Activated CD8-positive, alpha-beta memory T cell treated with anti-CD3 and anti-CD28 coated beads, Interleukin-2, amount 10 ng/mL, durations not matched to agents 7 days and 5 days (primary cell): ENCODE data around the gene TULP3. TPM values are rescaled to one million over a fixed set of nuclear protein-coding genes. Genes with fewer than 3 reads are reported as not detected.
A peak's percentile ranks its signal among the peaks of the same experiment; 100 is the strongest.

ENCODE experiments used
- ATAC-seq: fragments of 150-1000 bp; cut with Tn5 transposase; one replicate; pipeline ENCODE4 v1.10.0; 2021; ENCODE audit warnings: moderate library complexity
- CTCF ChIA-PET: fragments of 350-600 bp; sonication (Branson Sonifier 250); formaldehyde crosslinking; loops from one replicate; lab custom pipeline; 2021; ENCODE audit warnings: antibody characterized with exemption; lab: Charles Lee
- DNase-seq: peaks from one replicate; pipeline ENCODE4 v3.0.0-alpha.2; 2020
- H3K27ac Mint-ChIP-seq: one replicate; pipeline ENCODE4 v1.8.0; 2021; ENCODE audit warnings: mild to moderate bottlenecking, mixed read lengths
- H3K27me3 Mint-ChIP-seq: one replicate; pipeline ENCODE4 v1.8.0; 2021; ENCODE audit warnings: mixed read lengths
- H3K36me3 Mint-ChIP-seq: one replicate; pipeline ENCODE4 v1.8.0; 2021; ENCODE audit warnings: mild to moderate bottlenecking, mixed read lengths
- H3K4me1 Mint-ChIP-seq: one replicate; pipeline ENCODE4 v1.8.0; 2021; ENCODE audit warnings: mixed read lengths
- H3K4me3 Mint-ChIP-seq: one replicate; pipeline ENCODE4 v1.8.0; 2021; ENCODE audit warnings: mild to moderate bottlenecking, moderate library complexity, mixed read lengths
- H3K9me3 Mint-ChIP-seq: one replicate; pipeline ENCODE4 v1.8.0; 2022; ENCODE audit warnings: low read depth, mixed read lengths
- total RNA-seq, 2 experiments: library from RNA; stranded (reverse); gene quantifications; one replicate each; pipeline ENCODE4 v1.2.3, GENCODE V29; 2021

Gene TULP3
- total RNA-seq, 2 experiments from 2014 or later: 7.5 to 7.8 TPM

DNA sequence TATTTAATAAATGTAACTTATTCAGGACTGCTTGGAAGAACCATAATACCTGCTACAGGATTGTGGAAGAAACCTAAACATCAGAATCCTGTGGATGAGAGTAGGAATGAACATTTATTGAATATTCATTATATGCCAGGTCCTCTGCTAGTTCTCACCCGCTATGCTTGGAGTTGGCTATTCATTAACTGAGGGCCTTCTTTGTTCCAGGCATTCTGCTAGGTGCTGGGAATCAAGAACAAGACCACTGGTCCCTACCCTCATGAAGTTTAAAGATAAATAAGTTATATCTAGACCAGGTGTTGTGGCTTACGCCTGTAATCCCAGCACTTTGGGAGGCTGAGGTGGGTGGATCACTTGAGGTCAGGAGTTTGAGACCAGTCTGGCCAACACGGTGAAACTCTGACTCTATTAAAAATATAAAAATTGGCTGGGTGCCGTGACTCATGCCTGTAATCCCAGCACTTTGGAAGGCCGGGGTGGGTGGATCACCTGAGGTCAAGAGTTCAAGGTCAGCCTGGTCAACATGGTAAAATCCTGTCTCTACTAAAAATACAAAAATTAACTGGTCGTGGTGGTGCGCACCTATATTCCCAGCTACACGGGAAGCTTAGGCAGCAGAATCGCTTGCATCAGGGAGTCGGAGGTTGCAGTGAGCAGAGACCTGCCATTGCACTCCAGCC lies 3.8 kb upstream of the TULP3 start:
- no peak overlapping the region for H3K4me3 Mint-ChIP-seq
- no peak for ATAC-seq
- no peak for DNase-seq
- no peaks in the 10 kb centered on the region for H3K9me3 Mint-ChIP-seq
- CTCF ChIA-PET: interaction anchor here (0.6 to 1.4 kb wide), 4 partner anchors 9 to 204 kb away, joined by 3 to 4 read pairs (median 3); no protein-coding TSS in a partner anchor
- H3K4me1 Mint-ChIP-seq: peaks cover 41% of the 10 kb centered on the region
- peaks cover 28% of the 10 kb centered on the region for H3K36me3 Mint-ChIP-seq
- H3K27me3 Mint-ChIP-seq: no peaks in the 10 kb centered on the region
- H3K27ac Mint-ChIP-seq: no peak overlapping the region

DNA sequence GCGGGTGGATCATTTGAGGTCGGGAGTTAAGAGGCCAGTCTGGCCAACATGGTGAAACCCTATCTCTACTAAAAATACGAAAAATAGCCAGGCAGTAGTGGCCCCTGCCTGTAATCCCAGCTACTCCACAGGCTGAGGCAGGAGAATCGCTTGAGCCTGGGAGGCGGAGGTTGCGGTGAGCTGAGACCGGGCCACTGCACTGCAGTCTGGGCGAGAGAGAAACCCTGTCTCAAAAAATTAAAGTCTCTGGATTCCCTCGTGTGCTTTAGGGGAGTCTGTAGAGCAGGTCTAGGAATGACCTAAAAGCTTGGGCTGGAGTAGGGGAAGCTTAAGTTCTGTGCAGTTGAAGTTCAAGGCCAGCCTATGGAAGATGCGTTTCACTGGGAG lies 697 bp upstream of the TULP3 start:
- peak overlapping the region; percentile 91 for H3K27ac Mint-ChIP-seq
- no peaks in the 10 kb centered on the region for H3K27me3 Mint-ChIP-seq
- peaks cover 21% of the 10 kb centered on the region for H3K36me3 Mint-ChIP-seq
- CTCF ChIA-PET: interaction anchor here (1.3 to 3.6 kb wide), 3 partner anchors 10 to 76 kb away, joined by 3 to 15 read pairs (median 6); partner anchors contain the start of genes FOXM1 and RHNO1
- H3K9me3 Mint-ChIP-seq: no peaks in the 10 kb centered on the region
- H3K4me3 Mint-ChIP-seq: peak overlapping the region; percentile 93
- DNase-seq: no peak
- no peak for ATAC-seq
- H3K4me1 Mint-ChIP-seq: peaks cover 38% of the 10 kb centered on the region

DNA sequence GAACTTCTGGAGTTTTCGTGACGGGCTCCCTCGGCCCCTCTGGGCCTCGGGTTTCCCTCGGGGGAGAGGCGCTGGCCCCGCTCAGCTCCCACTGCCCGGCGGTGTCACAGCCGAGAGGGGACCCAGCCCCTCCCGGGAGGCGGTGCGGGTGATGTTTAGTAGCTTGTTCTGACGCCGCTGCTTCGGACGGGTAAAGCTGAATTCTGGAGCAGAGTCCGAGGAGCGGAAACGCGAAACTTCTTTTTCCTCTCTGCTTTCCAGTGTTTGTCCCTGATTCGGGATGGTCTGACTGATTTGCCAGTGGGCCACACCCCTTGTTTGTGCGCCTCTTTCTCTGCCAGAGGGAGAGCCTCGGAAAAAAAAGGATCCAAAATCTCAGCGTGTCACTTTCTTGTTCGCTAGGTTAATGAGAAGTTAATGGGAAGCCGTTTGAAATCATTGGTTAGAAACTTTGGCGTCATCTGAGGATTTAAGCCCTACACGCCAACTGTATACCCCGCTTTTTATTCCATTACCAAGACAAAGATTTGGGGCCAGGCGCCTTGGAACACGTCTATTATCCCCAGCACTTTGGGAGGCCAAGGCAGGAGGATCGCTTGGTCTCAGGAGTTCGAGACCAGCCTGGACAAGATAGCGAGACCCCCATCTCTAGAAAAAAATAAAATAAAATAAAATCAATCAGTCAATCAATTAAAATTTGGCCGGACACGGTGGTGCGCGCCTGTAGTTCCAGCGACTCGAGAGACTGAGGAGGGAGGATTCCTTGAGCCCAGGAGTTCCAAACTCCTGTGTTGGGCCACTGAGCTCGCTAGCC lies 756 bp downstream of the TULP3 start:
- Mint-ChIP-seq H3K9me3 (no peaks in the 10 kb centered on the region), H3K27ac (peak overlapping the region; percentile 91), H3K27me3 (no peaks in the 10 kb centered on the region), H3K36me3 (peaks cover 14% of the 10 kb centered on the region), H3K4me1 (peaks cover 37% of the 10 kb centered on the region), H3K4me3 (peak overlapping the region; percentile 93)
- DNase-seq (peak; percentile 52), ATAC-seq (peak; percentile 7)
- CTCF ChIA-PET: interaction anchor here (0.8 to 3.6 kb wide), 7 partner anchors 10 to 78 kb away, joined by 3 to 15 read pairs (median 4); partner anchors contain the start of genes FOXM1 and RHNO1

DNA sequence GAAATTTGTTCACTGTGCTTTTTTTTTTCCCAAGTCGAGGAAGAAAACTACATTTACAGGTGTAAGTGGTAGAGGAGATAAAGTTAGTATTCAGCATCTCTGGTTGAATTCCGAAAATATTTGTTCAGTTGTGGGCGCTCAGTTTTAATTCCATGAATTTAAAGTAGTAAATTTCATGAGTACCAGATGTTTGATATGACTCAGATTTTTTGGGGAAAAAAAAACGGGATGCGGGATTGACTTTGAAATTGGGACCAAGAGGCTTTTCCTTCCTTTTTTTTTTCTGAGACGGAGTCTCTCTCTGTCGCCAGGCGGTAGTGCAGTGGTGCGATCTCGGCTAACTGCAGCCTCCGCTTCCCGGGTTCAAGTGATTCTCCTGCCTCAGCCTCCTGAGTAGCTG lies 1.6 kb downstream of the TULP3 start:
- H3K9me3 Mint-ChIP-seq: no peaks in the 10 kb centered on the region
- no peak for DNase-seq
- no peak for ATAC-seq
- CTCF ChIA-PET: interaction anchor here (1.0 to 3.6 kb wide), 4 partner anchors 9 to 108 kb away, joined by 4 to 15 read pairs (median 4); partner anchors contain the start of genes FOXM1 and RHNO1
- no peak overlapping the region for H3K27ac Mint-ChIP-seq
- peaks cover 14% of the 10 kb centered on the region for H3K36me3 Mint-ChIP-seq
- H3K4me3 Mint-ChIP-seq: peak overlapping the region; percentile 93
- H3K27me3 Mint-ChIP-seq: no peaks in the 10 kb centered on the region
- H3K4me1 Mint-ChIP-seq: peaks cover 37% of the 10 kb centered on the region

DNA sequence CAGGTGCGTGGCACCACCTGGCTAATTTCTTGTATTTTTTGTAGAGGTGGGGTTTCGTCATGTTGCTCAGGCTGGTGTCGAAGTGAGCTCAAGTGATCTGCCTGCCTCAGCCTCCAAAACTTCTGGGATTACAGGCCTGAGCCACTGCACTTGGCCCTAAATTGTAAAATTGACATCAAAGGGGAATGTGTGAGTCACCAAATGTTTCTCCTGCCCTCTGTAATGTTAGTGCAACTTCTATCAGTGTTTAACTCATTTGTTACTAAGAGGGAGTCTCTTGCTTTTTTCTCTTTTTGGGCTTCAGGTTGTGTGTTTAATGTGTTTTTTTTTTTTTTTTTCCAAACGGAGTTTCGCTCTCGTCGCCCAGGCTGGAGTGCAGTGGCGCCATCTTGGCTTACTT lies 2.3 kb downstream of the TULP3 start:
- no peak overlapping the region for H3K4me3 Mint-ChIP-seq
- peaks cover 7% of the 10 kb centered on the region for H3K36me3 Mint-ChIP-seq
- ATAC-seq (no peak), DNase-seq (no peak)
- H3K4me1 Mint-ChIP-seq: peaks cover 31% of the 10 kb centered on the region
- CTCF ChIA-PET: interaction anchor here (1.0 to 3.6 kb wide), 3 partner anchors 15 to 109 kb away, joined by 4 to 15 read pairs (median 4); partner anchors contain the start of genes FOXM1 and RHNO1
- H3K27ac Mint-ChIP-seq: no peak overlapping the region
- H3K27me3 Mint-ChIP-seq: no peaks in the 10 kb centered on the region
- H3K9me3 Mint-ChIP-seq: no peaks in the 10 kb centered on the region

DNA sequence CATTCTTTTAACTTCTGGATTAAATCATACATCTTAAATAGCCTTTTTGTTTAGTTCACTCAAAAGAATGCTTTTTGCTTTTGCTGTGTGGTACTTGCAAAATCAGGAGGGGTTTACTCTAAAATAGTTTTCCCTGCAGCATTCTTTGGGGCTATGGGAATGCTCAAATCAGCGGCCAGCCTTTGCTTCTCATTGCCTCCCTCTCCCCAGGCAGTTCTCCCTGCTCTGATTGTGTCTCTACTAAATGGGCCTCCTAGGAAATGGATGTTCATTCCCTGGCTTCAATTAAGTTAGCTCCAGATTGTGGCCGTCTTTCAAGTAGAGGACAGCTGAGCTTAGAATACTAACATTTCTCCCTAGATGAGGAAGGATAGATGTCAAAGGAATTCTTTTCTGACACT lies 4.4 kb downstream of the TULP3 start:
- Mint-ChIP-seq H3K27ac (no peak overlapping the region), H3K9me3 (no peaks in the 10 kb centered on the region), H3K4me3 (no peak overlapping the region), H3K4me1 (peaks cover 19% of the 10 kb centered on the region), H3K27me3 (no peaks in the 10 kb centered on the region), H3K36me3 (no peaks in the 10 kb centered on the region)
- CTCF ChIA-PET: interaction anchor here (0.7 to 1.0 kb wide), 2 partner anchors 10 to 28 kb away, joined by 3 to 4 read pairs; no protein-coding TSS in a partner anchor
- DNase-seq: no peak
- ATAC-seq: no peak

DNA sequence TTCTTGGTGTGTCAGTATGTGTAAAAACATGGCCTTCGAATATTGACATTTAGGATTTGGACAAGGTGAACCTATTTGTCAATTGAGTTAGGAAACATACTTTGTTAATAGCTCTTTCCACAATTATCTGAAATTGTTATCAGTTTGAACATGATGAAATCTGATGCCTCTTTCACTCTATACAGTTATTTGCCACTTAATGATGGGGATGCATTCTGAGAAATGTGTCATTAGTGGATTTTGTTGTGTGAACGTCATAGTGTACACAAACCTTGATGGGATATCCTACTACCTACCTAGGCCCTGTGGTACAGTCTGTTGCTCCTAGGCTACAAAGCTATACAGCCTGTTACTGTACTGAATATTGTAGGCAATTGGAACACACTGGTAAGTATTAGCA lies 4.8 kb downstream of the TULP3 start:
- Mint-ChIP-seq H3K27me3 (no peaks in the 10 kb centered on the region), H3K27ac (no peak overlapping the region), H3K4me3 (no peak overlapping the region), H3K4me1 (peaks cover 15% of the 10 kb centered on the region), H3K36me3 (no peaks in the 10 kb centered on the region), H3K9me3 (no peaks in the 10 kb centered on the region)
- DNase-seq: no peak
- CTCF ChIA-PET: interaction anchor here (0.7 kb wide), 1 partner anchor 28 kb away, joined by 3 read pairs; no protein-coding TSS in a partner anchor
- ATAC-seq: no peak

DNA sequence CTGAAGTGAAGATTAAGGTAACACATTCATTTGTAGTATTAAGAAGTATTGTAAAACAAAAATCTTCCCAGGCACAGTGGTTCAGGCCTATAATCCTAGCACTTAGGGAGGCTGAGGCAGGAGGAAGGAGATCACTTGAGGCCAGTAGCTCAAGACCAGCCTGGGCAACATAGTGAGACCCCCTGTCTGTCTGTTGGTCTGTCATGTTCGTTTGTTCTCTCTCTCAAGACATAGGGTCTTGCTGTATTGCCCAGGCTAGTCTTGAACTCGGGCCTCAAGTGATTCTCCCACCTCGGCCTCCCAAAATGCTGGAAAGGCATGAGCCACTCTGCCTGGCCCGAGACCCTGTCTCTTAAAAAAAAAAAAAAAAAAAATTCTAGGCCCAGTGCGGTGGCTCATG lies 6.7 kb downstream of the TULP3 start:
- no peak overlapping the region for H3K27ac Mint-ChIP-seq
- ATAC-seq (no peak), DNase-seq (no peak)
- no peaks in the 10 kb centered on the region for H3K36me3 Mint-ChIP-seq
- H3K4me1 Mint-ChIP-seq: peaks cover 7% of the 10 kb centered on the region
- H3K27me3 Mint-ChIP-seq: no peaks in the 10 kb centered on the region
- no peaks in the 10 kb centered on the region for H3K9me3 Mint-ChIP-seq
- CTCF ChIA-PET: no interaction called here
- no peak overlapping the region for H3K4me3 Mint-ChIP-seq

DNA sequence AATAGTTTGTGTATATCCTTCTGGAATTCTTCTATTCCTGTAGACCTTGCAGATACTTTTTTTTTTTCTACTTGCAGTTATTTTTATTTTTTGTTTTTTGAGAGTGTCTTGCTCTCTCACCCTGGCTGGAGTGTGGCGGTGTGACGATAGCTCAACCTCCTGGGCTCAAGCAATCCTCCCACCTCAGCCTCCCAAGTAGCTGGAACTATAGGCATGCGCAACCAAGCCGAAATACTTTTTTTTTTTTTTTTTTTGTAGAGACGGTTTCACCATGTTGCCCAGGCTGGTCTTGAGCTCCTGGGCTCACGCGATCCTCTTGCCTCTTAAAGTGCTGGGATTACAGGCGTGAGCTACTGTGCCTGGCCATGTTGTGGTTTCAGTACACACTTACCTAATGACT lies 10.0 kb downstream of the TULP3 start:
- ATAC-seq: no peak
- Mint-ChIP-seq H3K36me3 (no peaks in the 10 kb centered on the region), H3K27ac (no peak overlapping the region), H3K9me3 (no peaks in the 10 kb centered on the region), H3K4me1 (peaks cover under 1% of the 10 kb centered on the region), H3K27me3 (no peaks in the 10 kb centered on the region), H3K4me3 (no peak overlapping the region)
- CTCF ChIA-PET: interaction anchor here (1.2 to 1.7 kb wide), 2 partner anchors 11 to 44 kb away, joined by 5 read pairs; no protein-coding TSS in a partner anchor
- no peak for DNase-seq

DNA sequence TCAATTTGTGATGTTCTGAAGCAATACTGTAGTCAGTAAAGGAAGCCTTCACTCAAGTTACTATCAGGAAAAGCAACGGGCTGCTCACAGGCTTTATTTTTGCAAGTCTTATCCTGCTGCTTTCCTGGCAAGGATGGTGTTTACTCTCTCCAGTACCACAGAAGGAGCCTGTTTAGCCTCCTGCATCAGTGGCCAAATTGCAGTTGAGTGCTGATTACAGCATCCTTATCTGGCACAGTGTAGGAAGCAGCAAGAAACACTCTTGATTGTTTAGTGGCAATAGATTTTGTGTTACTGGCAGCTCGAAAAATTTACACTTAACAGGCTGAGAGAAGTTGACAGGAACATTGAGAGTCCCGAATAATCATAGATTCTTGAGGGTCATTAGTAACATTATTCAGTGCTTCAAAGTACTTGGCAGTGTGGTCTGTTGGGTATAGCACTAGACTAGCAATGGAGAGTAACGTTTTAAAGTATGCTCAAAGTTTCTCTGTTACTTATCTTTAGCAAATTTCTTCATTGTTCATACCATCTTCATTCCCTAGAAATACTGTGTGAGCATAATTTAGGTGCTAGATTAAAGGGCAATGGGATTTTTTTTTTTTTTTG lies 11.7 kb downstream of the TULP3 start:
- CTCF ChIA-PET: interaction anchor here (1.5 to 1.7 kb wide), 2 partner anchors 10 to 42 kb away, joined by 4 to 5 read pairs; no protein-coding TSS in a partner anchor
- H3K27me3 Mint-ChIP-seq: no peaks in the 10 kb centered on the region
- H3K27ac Mint-ChIP-seq: no peak overlapping the region
- DNase-seq (no peak), ATAC-seq (no peak)
- H3K4me3 Mint-ChIP-seq: no peak overlapping the region
- no peaks in the 10 kb centered on the region for H3K36me3 Mint-ChIP-seq
- no peaks in the 10 kb centered on the region for H3K9me3 Mint-ChIP-seq
- H3K4me1 Mint-ChIP-seq: no peaks in the 10 kb centered on the region

DNA sequence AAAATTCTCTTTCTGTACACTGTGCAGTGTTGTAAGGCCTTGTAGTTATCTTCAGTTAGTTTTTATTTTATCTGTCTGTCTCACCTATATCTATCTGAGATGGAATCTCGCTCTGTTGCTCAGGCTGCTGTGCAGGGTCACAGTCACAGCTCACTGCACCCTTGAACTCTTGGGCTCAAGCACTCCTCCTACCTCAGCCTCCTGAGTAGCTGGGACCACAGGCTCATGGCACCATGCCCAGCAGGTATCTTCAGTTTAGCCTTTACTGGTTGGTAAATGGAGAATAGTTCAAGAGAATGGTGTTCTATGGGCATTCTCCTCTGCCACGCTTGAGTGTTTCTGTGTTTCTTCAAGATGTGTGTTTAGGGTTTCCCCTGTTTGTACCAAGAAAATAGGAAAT lies 13.6 kb downstream of the TULP3 start:
- Mint-ChIP-seq H3K4me1 (no peaks in the 10 kb centered on the region), H3K4me3 (no peak overlapping the region), H3K36me3 (no peaks in the 10 kb centered on the region), H3K27ac (no peak overlapping the region), H3K27me3 (no peaks in the 10 kb centered on the region), H3K9me3 (no peaks in the 10 kb centered on the region)
- no peak for ATAC-seq
- no peak for DNase-seq
- CTCF ChIA-PET: no interaction called here

DNA sequence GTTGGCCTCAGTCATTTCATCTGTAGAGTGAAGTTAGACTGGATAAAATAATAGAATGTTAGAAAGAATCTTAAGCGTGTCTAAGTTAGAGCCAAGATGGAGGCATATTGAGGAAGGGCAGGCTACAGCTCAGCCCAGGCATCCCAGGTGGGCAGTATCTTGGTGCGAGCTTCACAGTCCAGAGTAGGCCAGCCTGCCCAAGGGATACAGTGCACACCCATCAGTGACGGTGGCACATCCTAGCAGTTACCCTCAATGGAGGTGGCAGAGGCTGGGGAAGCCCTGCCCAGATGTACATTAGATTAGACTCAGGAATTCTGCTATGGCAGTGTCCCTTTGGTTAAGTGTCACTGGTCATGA lies 21.5 kb downstream of the TULP3 start:
- peaks cover 3% of the 10 kb centered on the region for H3K36me3 Mint-ChIP-seq
- ATAC-seq (no peak), DNase-seq (no peak)
- H3K4me1 Mint-ChIP-seq: no peaks in the 10 kb centered on the region
- H3K27me3 Mint-ChIP-seq: no peaks in the 10 kb centered on the region
- no peak overlapping the region for H3K4me3 Mint-ChIP-seq
- CTCF ChIA-PET: interaction anchor here (0.8 to 0.9 kb wide), 2 partner anchors 11 to 27 kb away, joined by 3 to 5 read pairs; no protein-coding TSS in a partner anchor
- H3K27ac Mint-ChIP-seq: no peak overlapping the region
- no peaks in the 10 kb centered on the region for H3K9me3 Mint-ChIP-seq

DNA sequence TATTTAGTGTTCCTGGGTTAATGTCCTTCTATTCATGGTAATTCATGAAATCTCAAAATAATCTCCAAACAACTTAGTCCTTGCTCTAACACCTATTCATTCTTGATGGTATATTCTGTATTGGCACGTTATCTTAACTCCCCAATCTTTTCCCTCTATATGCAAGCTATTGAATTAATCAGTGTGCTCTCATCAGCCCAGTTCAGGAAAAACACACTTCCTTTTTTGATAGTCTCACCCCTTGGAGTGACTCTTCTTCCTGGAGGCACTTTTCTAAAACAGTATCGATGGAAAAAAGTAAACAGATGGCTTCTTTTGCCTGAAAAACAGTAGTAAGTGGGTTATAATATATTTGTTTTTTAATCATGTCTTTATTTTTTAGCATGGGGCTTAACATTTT lies 28.6 kb downstream of the TULP3 start:
- no peak for DNase-seq
- Mint-ChIP-seq H3K27ac (no peak overlapping the region), H3K36me3 (peaks cover 9% of the 10 kb centered on the region), H3K27me3 (no peaks in the 10 kb centered on the region), H3K4me1 (no peaks in the 10 kb centered on the region), H3K4me3 (no peak overlapping the region), H3K9me3 (no peaks in the 10 kb centered on the region)
- ATAC-seq: no peak
- CTCF ChIA-PET: no interaction called here
